ENCODE data around the gene NR1D1.

GRCh38 chr17:40058865-40059264, 41.5 kb downstream of the NR1D1 start:
- no peak for TF ChIP-seq CTCF (conservative IDR thresholded peaks at IDR 0.05)
- no peak for TF ChIP-seq ZFX (IDR thresholded peaks at IDR 0.05)
